A673 (cell line): ENCODE results near the gene KIAA1328.

ENCODE experiments used
- EZH2 ChIP-seq: fragments of 200-600 bp; sonication (generic); IDR thresholded peaks from 2 replicates; pipeline ENCODE4 v1.6.1; 2017; ENCODE audit warnings: borderline replicate concordance, low read depth, mild to moderate bottlenecking, mixed read lengths, antibody characterized with exemption, low read length; ENCODE audit not compliant: poor library complexity, severe bottlenecking
- TF ChIP-seq, protein P1 (sequence below): fragments of 300-800, 200-600 bp; sonication (generic); conservative IDR thresholded peaks from 2 replicates; pipeline ENCODE4 v1.5.1; 2017; ENCODE audit warnings: low read depth, mild to moderate bottlenecking, antibody characterized with exemption, low read length, moderate library complexity, mixed read lengths

DNA sequence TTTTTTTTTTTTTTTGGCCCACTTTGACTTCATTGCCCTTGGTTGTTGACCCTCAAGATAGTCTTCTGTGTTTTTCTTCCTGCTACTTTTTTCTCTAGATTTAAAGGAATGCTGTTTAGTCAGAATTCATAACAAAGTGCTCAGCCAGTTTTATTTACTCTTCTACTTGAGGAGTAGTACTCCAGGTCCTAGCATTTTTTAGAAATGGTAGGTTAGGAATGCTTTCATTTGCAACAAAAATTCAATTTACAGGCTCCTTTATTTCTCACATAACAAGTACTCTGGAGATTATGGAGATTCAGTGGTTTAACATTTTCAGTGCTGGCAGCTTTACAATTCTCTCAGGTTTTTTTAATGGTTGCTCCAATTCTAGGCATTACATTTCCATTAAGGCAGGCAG lies 58.2 kb downstream of the KIAA1328 start:
- TF ChIP-seq, protein P1, sequence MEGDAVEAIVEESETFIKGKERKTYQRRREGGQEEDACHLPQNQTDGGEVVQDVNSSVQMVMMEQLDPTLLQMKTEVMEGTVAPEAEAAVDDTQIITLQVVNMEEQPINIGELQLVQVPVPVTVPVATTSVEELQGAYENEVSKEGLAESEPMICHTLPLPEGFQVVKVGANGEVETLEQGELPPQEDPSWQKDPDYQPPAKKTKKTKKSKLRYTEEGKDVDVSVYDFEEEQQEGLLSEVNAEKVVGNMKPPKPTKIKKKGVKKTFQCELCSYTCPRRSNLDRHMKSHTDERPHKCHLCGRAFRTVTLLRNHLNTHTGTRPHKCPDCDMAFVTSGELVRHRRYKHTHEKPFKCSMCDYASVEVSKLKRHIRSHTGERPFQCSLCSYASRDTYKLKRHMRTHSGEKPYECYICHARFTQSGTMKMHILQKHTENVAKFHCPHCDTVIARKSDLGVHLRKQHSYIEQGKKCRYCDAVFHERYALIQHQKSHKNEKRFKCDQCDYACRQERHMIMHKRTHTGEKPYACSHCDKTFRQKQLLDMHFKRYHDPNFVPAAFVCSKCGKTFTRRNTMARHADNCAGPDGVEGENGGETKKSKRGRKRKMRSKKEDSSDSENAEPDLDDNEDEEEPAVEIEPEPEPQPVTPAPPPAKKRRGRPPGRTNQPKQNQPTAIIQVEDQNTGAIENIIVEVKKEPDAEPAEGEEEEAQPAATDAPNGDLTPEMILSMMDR, result no peak
- no peak for TF ChIP-seq EZH2
